HepG2 (cell line): ENCODE measurements around the gene ZNF343. TPM values are rescaled to one million over a fixed set of nuclear protein-coding genes. Genes with fewer than 3 reads are reported as not detected.
A peak's percentile ranks its signal among the peaks of the same experiment; 100 is the strongest.

Experiments
- ARID4A ChIP-seq: sonication (generic); formaldehyde crosslinking; IDR thresholded peaks from 2 replicates; pipeline ENCODE4 v1.5.0; 2020; ENCODE audit warnings: mild to moderate bottlenecking, missing genetic modification reagents, borderline replicate concordance
- CHD4 ChIP-seq: fragments of 200-600 bp; sonication (generic); IDR thresholded peaks from 2 replicates; pipeline ENCODE4 v1.7.0; 2017; ENCODE audit warnings: mild to moderate bottlenecking, low read length, borderline replicate concordance
- GFI1 ChIP-seq: sonication (generic); formaldehyde crosslinking; IDR thresholded peaks from 2 replicates; pipeline ENCODE4 v1.5.0; 2020; ENCODE audit warnings: missing genetic modification reagents, mild to moderate bottlenecking, borderline replicate concordance
- HDAC1 ChIP-seq: sonication (generic); formaldehyde crosslinking; IDR thresholded peaks from 2 replicates; pipeline ENCODE4 v1.5.1; 2020; ENCODE audit warnings: mild to moderate bottlenecking, missing genetic modification reagents
- KDM3A ChIP-seq: IDR thresholded peaks from 2 replicates; pipeline ENCODE4 v1.6.1; 2018; ENCODE audit warnings: low read depth, missing compliant biosample characterization
- MAFK ChIP-seq, 2 experiments: IDR thresholded peaks in 1 of 2; conservative IDR thresholded peaks in 1 of 2; 2 replicates each; pipeline ENCODE4 v1.6.1; 2011; ENCODE audit warnings: improper control_type of control experiment in 2 of 2, low read length in 2 of 2
- MED13 ChIP-seq: sonication (generic); formaldehyde crosslinking; IDR thresholded peaks from 2 replicates; pipeline ENCODE4 v1.5.0; 2020; ENCODE audit warnings: missing genetic modification reagents
- MTF2 ChIP-seq: sonication (generic); formaldehyde crosslinking; IDR thresholded peaks from 2 replicates; pipeline ENCODE4 v1.5.0; 2020; ENCODE audit warnings: missing genetic modification reagents, borderline replicate concordance
- NR0B2 ChIP-seq: sonication (generic); formaldehyde crosslinking; IDR thresholded peaks from 2 replicates; pipeline ENCODE4 v1.4.0; 2020; ENCODE audit warnings: mild to moderate bottlenecking, missing genetic modification reagents
- PHF20 ChIP-seq: sonication (generic); formaldehyde crosslinking; IDR thresholded peaks from 2 replicates; pipeline ENCODE4 v1.5.0; 2020; ENCODE audit warnings: mild to moderate bottlenecking, missing genetic modification reagents
- RARA ChIP-seq: IDR thresholded peaks from 2 replicates; pipeline ENCODE4 v1.6.1; 2016; ENCODE audit warnings: missing genetic modification reagents, missing compliant biosample characterization
- RBAK ChIP-seq: sonication (generic); formaldehyde crosslinking; IDR thresholded peaks from 2 replicates; pipeline ENCODE4 v1.5.1; 2020; ENCODE audit warnings: mild to moderate bottlenecking, missing genetic modification reagents
- SMARCE1 ChIP-seq: fragments of 450-650 bp; IDR thresholded peaks from 2 replicates; pipeline ENCODE4 v1.6.1; 2017; ENCODE audit warnings: borderline replicate concordance
- ZMYM4 ChIP-seq: sonication (generic); formaldehyde crosslinking; IDR thresholded peaks from 2 replicates; pipeline ENCODE4 v1.8.1; 2023; ENCODE audit warnings: mild to moderate bottlenecking, missing genetic modification reagents
- ZNF230 ChIP-seq: sonication (generic); formaldehyde crosslinking; IDR thresholded peaks from 2 replicates; pipeline ENCODE4 v1.4.0; 2020; ENCODE audit warnings: mild to moderate bottlenecking, missing genetic modification reagents
- ZNF275 ChIP-seq: sonication (generic); formaldehyde crosslinking; IDR thresholded peaks from 2 replicates; pipeline ENCODE4 v1.8.0; 2022; ENCODE audit warnings: missing genetic modification reagents, mild to moderate bottlenecking, inconsistent platforms, borderline replicate concordance
- ZNF432 ChIP-seq: sonication (generic); formaldehyde crosslinking; IDR thresholded peaks from 2 replicates; pipeline ENCODE4 v1.5.0; 2020; ENCODE audit warnings: missing genetic modification reagents, mild to moderate bottlenecking, borderline replicate concordance
- ZNF512B ChIP-seq: sonication (generic); formaldehyde crosslinking; IDR thresholded peaks from 2 replicates; pipeline ENCODE4 v1.5.1; 2020; ENCODE audit warnings: missing genetic modification reagents, mild to moderate bottlenecking, borderline replicate concordance
- ZNF784 ChIP-seq: sonication (generic); formaldehyde crosslinking; IDR thresholded peaks from 2 replicates; pipeline ENCODE4 v1.5.1; 2020; ENCODE audit warnings: missing genetic modification reagents, mild to moderate bottlenecking, borderline replicate concordance
- polyA plus RNA-seq, 8 experiments: library from polyadenylated mRNA; depleted of rRNA in 3 of 8; stranded (reverse) in 7 of 8; unstranded in 1 of 8; fragments of >200 nt; fragmentation: Illumina TruSeq in 4 of 8; extraction: Trizol in 4 of 8; gene quantifications; 2 replicates each; pipeline versions ENCODE4 v1.2.1 to v1.2.3, GENCODE V29; 2011 to 2016; ENCODE audit warnings: low read depth in 4 of 8, missing spikeins in 1 of 8, mixed read lengths in 1 of 8; ENCODE audit not compliant: insufficient read depth in 1 of 8
- total RNA-seq, 5 experiments: library from RNA; depleted of rRNA; stranded (reverse); fragments of >200 nt; fragmentation: Illumina TruSeq; extraction: Trizol; gene quantifications; 2 replicates each; pipeline ENCODE4 v1.2.3, GENCODE V29; 2016; ENCODE audit warnings: low read depth in 1 of 5

ZNF343 gene
- total and polyA plus RNA-seq, 2 of the 13 experiments (the other 11 are each of a cell fraction or from before 2014, with no cell fraction given): 16.4 to 22.1 TPM

- peak; percentile 99 for TF ChIP-seq ARID4A (CRISPR knock-in tag)
- peak; percentile 88; the same call in 1 of the 2 replicates for TF ChIP-seq ZNF512B
- TF ChIP-seq KDM3A (CRISPR knock-in tag): peak; percentile 99
- peak; percentile 98 for TF ChIP-seq ZMYM4 (CRISPR knock-in tag)
- TF ChIP-seq RBAK (CRISPR knock-in tag): no peak
- TF ChIP-seq RARA (CRISPR knock-in tag): peak; percentile 79
- peak; percentile 100 for TF ChIP-seq PHF20 (CRISPR knock-in tag)
- peak; percentile 66; the same call in 1 of the 2 replicates for TF ChIP-seq CHD4
- peak; percentile 100 for TF ChIP-seq ZNF784 (CRISPR knock-in tag)
- TF ChIP-seq ZNF275: peak; percentile 98; the same call in 1 of the 2 replicates
- no peak for TF ChIP-seq ZNF432 (CRISPR knock-in tag)
- no peak for TF ChIP-seq MAFK (conservative IDR thresholded peaks at IDR 0.05 in 1 of 2, IDR thresholded peaks at IDR 0.05 in 1 of 2; ENCODE audit: low read length in 2 of 2)
- TF ChIP-seq NR0B2: peak; percentile 95
- peak; percentile 96 for TF ChIP-seq GFI1 (CRISPR knock-in tag)
- peak; percentile 98 for TF ChIP-seq HDAC1 (CRISPR knock-in tag)
- TF ChIP-seq SMARCE1: no peak
- TF ChIP-seq MTF2 (CRISPR knock-in tag): no peak; the same call in 1 of the 2 replicates
- peak; percentile 82 for TF ChIP-seq MED13 (CRISPR knock-in tag)
- peak; percentile 100 for TF ChIP-seq ZNF230
Observed at GRCh38 chr20:2470423-2471193, 38.1 kb downstream of the ZNF343 start, which contains the start of gene SNRPB (continued).
